Measurements from ENCODE around the gene MPHOSPH9. TPM values are rescaled to one million over a fixed set of nuclear protein-coding genes. Genes with fewer than 3 reads are reported as not detected.

Gene MPHOSPH9
- total RNA-seq, 2 experiments from 2014 or later, result 88.3 to 136 TPM

DNA sequence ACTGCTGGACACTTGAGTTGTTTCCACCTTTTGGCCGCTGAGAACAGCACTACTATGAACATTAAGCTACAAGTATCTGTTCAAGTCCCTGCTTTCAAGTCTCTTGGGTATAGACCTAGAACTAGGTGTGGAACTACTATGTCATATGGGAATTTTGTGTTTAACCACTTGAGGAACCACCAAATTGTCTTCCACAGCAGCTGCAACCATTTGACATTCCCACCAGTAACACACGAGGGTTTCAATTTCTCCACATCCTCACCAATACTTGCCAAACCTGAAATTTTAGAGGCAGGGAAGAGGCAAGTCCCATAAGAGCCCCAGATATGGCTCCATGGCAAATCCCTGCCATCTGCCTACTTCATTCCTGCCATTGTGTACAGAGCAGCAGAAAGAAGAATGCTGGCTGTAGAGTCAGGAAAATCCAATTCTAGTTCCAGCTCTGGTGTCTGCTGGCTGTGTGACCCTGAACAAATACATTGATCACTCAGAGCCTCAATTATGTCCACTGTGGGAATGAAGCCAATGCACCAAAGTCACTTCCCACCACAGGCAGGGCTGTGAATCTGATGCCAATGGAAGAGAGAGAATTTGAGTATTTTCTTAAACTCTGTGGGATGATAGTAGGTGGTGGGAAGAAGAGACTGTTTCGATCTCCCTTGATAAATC lies 99.9 kb downstream of the MPHOSPH9 start:
- POLR2A ChIA-PET, result interaction anchor here (0.6 kb wide), 1 partner anchor 56 kb away, joined by 3 read pairs; no protein-coding TSS in a partner anchor

DNA sequence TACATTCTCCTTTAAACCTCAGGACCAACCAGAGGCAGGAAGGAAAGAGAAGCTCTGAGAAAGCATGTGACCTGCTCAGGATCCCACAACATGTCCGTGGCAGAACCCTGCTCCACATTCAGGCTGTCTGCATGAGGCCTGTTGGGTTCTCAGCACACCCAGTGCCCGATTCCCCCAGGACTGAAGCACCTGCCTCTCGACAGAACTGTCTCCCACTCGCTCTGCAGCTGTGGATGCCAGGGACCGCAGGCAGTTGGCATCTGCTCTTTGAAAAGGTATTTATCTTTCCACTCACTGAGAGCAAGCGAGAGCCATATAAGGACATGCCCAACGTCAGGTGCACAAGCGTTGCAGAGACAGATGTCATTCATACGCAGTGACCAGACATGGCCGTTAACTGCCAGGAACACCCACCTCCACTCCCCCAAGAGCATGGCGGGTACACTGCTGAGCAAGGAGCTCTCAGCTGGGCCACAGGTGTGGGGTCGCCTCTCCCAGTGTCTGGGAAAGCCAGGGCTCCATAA lies 101.0 kb downstream of the MPHOSPH9 start:
- Histone ChIP-seq H3K4me3 (ENCODE audit: low read depth, low read length, poor library complexity, severe bottlenecking) (no peak overlapping the region), H3K36me3 (ENCODE audit: insufficient read depth, low read length) (no peaks in the 10 kb centered on the region), H3K27ac (ENCODE audit: low read depth, low read length, poor library complexity, severe bottlenecking) (no peak overlapping the region), H3K79me2 (ENCODE audit: insufficient read depth, low read depth, low read length) (no peaks in the 10 kb centered on the region), H3K9me2 (ENCODE audit: insufficient read depth, low read length) (no peaks in the 10 kb centered on the region), H4K20me1 (ENCODE audit: insufficient read depth, low read length) (no peaks in the 10 kb centered on the region), H3K4me2 (ENCODE audit: low read length) (peak overlapping the region; percentile 28; the same call in 1 of the 2 replicates), H2AFZ (ENCODE audit: low read length) (peak overlapping the region; percentile 62; the same call in 1 of the 2 replicates), H3K4me1 (ENCODE audit: insufficient read depth, low read length, poor library complexity, severe bottlenecking) (peaks cover 11% of the 10 kb centered on the region), H3K9me3 (ENCODE audit: low read length) (no peaks in the 10 kb centered on the region)
- TF ChIP-seq, protein P1, sequence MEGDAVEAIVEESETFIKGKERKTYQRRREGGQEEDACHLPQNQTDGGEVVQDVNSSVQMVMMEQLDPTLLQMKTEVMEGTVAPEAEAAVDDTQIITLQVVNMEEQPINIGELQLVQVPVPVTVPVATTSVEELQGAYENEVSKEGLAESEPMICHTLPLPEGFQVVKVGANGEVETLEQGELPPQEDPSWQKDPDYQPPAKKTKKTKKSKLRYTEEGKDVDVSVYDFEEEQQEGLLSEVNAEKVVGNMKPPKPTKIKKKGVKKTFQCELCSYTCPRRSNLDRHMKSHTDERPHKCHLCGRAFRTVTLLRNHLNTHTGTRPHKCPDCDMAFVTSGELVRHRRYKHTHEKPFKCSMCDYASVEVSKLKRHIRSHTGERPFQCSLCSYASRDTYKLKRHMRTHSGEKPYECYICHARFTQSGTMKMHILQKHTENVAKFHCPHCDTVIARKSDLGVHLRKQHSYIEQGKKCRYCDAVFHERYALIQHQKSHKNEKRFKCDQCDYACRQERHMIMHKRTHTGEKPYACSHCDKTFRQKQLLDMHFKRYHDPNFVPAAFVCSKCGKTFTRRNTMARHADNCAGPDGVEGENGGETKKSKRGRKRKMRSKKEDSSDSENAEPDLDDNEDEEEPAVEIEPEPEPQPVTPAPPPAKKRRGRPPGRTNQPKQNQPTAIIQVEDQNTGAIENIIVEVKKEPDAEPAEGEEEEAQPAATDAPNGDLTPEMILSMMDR (conservative IDR thresholded peaks at IDR 0.05; ENCODE audit: low read length), result no peak
- no peak for TF ChIP-seq EZH2phosphoT487 (IDR thresholded peaks at IDR 0.05; ENCODE audit: borderline replicate concordance, low read depth, low read length)
- ChIA-PET CTCF (ENCODE audit: unreplicated experiment) (no interaction called here), POLR2A (no interaction called here)
- BruUV-seq (replicated peaks), result no TSS peak
- peak; percentile 68 for DNase-seq (ENCODE audit: low spot score)
- intact Hi-C loops (cut with micrococcal nuclease; ENCODE audit: unreplicated experiment), result no loop called here

More for the DNA sequence above, 99.9 kb downstream of the MPHOSPH9 start:
- Histone ChIP-seq H4K20me1 (ENCODE audit: insufficient read depth, low read length) (no peaks in the 10 kb centered on the region), H3K27ac (ENCODE audit: low read depth, low read length, poor library complexity, severe bottlenecking) (no peak overlapping the region), H3K9me2 (ENCODE audit: insufficient read depth, low read length) (no peaks in the 10 kb centered on the region), H2AFZ (ENCODE audit: low read length) (no peak overlapping the region), H3K4me1 (ENCODE audit: insufficient read depth, low read length, poor library complexity, severe bottlenecking) (peaks cover 11% of the 10 kb centered on the region), H3K36me3 (ENCODE audit: insufficient read depth, low read length) (no peaks in the 10 kb centered on the region), H3K79me2 (ENCODE audit: insufficient read depth, low read depth, low read length) (no peaks in the 10 kb centered on the region), H3K4me2 (ENCODE audit: low read length) (no peak overlapping the region), H3K4me3 (ENCODE audit: low read depth, low read length, poor library complexity, severe bottlenecking) (no peak overlapping the region), H3K9me3 (ENCODE audit: low read length) (no peaks in the 10 kb centered on the region)
- TF ChIP-seq, protein P1 (conservative IDR thresholded peaks at IDR 0.05; ENCODE audit: low read length), result no peak
- TF ChIP-seq EZH2phosphoT487 (IDR thresholded peaks at IDR 0.05; ENCODE audit: borderline replicate concordance, low read depth, low read length), result no peak
- intact Hi-C loops (cut with micrococcal nuclease; ENCODE audit: unreplicated experiment), result no loop called here
- CTCF ChIA-PET (ENCODE audit: unreplicated experiment), result no interaction called here
- DNase-seq (ENCODE audit: low spot score), result no peak
- BruUV-seq (replicated peaks), result no TSS peak

DNA sequence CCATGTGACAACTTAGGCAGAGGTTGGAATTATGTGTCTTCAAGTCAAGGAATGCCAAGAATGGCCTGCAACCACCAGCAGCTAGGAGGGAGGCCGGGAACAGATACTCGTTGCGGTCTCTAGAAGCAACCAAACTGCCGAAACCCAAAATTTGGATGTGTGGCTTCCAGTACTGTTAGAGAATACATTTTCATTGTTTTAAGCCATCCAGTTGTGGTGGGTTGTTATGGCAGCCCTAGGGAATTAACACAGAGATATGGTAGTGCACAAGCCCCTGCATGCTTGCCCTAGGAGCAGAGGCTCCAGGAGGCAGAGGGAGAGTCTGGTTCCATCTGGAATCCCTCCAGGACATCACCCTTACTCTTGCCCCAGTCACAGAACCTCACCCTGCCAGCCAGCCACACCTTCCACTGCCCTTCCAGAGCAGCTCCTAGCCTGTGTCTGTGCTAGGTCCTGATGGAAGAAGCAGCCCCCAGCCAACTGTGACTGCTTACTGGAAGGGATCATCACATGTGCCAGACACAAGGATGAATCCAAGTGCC lies 101.6 kb downstream of the MPHOSPH9 start:
- H3K4me3 ChIP-seq (ENCODE audit: low read depth, low read length, poor library complexity, severe bottlenecking), result no peak overlapping the region
- BruUV-seq (replicated peaks), result no TSS peak
- H3K36me3 ChIP-seq (ENCODE audit: insufficient read depth, low read length), result no peaks in the 10 kb centered on the region
- H3K9me3 ChIP-seq (ENCODE audit: low read length), result no peaks in the 10 kb centered on the region
- no peaks in the 10 kb centered on the region for H3K9me2 ChIP-seq (ENCODE audit: insufficient read depth, low read length)
- no peaks in the 10 kb centered on the region for H3K79me2 ChIP-seq (ENCODE audit: insufficient read depth, low read depth, low read length)
- peaks cover 11% of the 10 kb centered on the region for H3K4me1 ChIP-seq (ENCODE audit: insufficient read depth, low read length, poor library complexity, severe bottlenecking)
- intact Hi-C loops (cut with micrococcal nuclease; ENCODE audit: unreplicated experiment), result no loop called here
- peak overlapping the region; percentile 62; the same call in 1 of the 2 replicates for H2AFZ ChIP-seq (ENCODE audit: low read length)
- TF ChIP-seq, protein P1 (conservative IDR thresholded peaks at IDR 0.05; ENCODE audit: low read length), result no peak
- TF ChIP-seq EZH2phosphoT487 (IDR thresholded peaks at IDR 0.05; ENCODE audit: borderline replicate concordance, low read depth, low read length), result no peak
- CTCF ChIA-PET (ENCODE audit: unreplicated experiment), result no interaction called here
- H3K27ac ChIP-seq (ENCODE audit: low read depth, low read length, poor library complexity, severe bottlenecking), result no peak overlapping the region
- POLR2A ChIA-PET, result no interaction called here
- peak overlapping the region; percentile 28; the same call in 1 of the 2 replicates for H3K4me2 ChIP-seq (ENCODE audit: low read length)
- no peak for DNase-seq (ENCODE audit: low spot score)
- H4K20me1 ChIP-seq (ENCODE audit: insufficient read depth, low read length), result no peaks in the 10 kb centered on the region
